ENCODE results near the gene TNRC18. TPM values are rescaled to one million over a fixed set of nuclear protein-coding genes. Genes with fewer than 3 reads are reported as not detected.

The TNRC18 gene
- total RNA-seq, 1 experiment from 2014 or later: 159 TPM

- Histone ChIP-seq H3K27me3 (ENCODE audit: insufficient read depth, low read depth) (no peaks in the 10 kb centered on the region), H3K36me3 (ENCODE audit: low read depth) (no peaks in the 10 kb centered on the region), H3K79me2 (ENCODE audit: low read depth) (no peaks in the 10 kb centered on the region), H3F3A (ENCODE audit: insufficient read depth, low read depth) (peaks cover 11% of the 10 kb centered on the region; the same call in 1 of the 2 replicates), H3K4me1 (replicated peaks; ENCODE audit: insufficient read depth) (no peaks in the 10 kb centered on the region), H3K9me2 (ENCODE audit: insufficient read depth) (no peaks in the 10 kb centered on the region), H3K9me3 (ENCODE audit: insufficient read depth, low read depth) (no peaks in the 10 kb centered on the region), H3K4me3 (no peak overlapping the region), H3K4me2 (no peak overlapping the region), H4K20me1 (ENCODE audit: insufficient read depth) (peaks cover 14% of the 10 kb centered on the region; the same call in 1 of the 2 replicates), H3K27ac (no peak overlapping the region), H2AFZ (no peak overlapping the region)
- CTCF ChIA-PET: no interaction called here
- intact Hi-C loops (cut with micrococcal nuclease; ENCODE audit: unreplicated experiment): no loop called here
- POLR2A ChIA-PET (ENCODE audit: unreplicated experiment): interaction anchor here (0.6 to 0.7 kb wide), 2 partner anchors 41 to 490 kb away, joined by 4 to 5 read pairs; no protein-coding TSS in a partner anchor
- TF ChIP-seq CTCF (conservative IDR thresholded peaks at IDR 0.05): no peak
- TF ChIP-seq EZH2 (IDR thresholded peaks at IDR 0.05; ENCODE audit: low read depth): no peak
- no TSS peak for BruUV-seq (replicated peaks)
- no peak for DNase-seq
Measured at GRCh38 chr7:5458921-5459480, 35.4 kb upstream of the TNRC18 start.

- intact Hi-C loops (cut with micrococcal nuclease; ENCODE audit: unreplicated experiment): no loop called here
- Histone ChIP-seq H3F3A (ENCODE audit: insufficient read depth, low read depth) (peaks cover 25% of the 10 kb centered on the region; the same call in 1 of the 2 replicates), H4K20me1 (ENCODE audit: insufficient read depth) (peaks cover 17% of the 10 kb centered on the region; the same call in 1 of the 2 replicates), H3K36me3 (ENCODE audit: low read depth) (no peaks in the 10 kb centered on the region), H3K4me2 (no peak overlapping the region), H3K79me2 (ENCODE audit: low read depth) (no peaks in the 10 kb centered on the region), H2AFZ (no peak overlapping the region), H3K4me3 (no peak overlapping the region), H3K27ac (no peak overlapping the region), H3K27me3 (ENCODE audit: insufficient read depth, low read depth) (no peaks in the 10 kb centered on the region), H3K9me3 (ENCODE audit: insufficient read depth, low read depth) (no peaks in the 10 kb centered on the region), H3K9me2 (ENCODE audit: insufficient read depth) (no peaks in the 10 kb centered on the region), H3K4me1 (replicated peaks; ENCODE audit: insufficient read depth) (no peaks in the 10 kb centered on the region)
- no peak for TF ChIP-seq CTCF (conservative IDR thresholded peaks at IDR 0.05)
- TF ChIP-seq EZH2 (IDR thresholded peaks at IDR 0.05; ENCODE audit: low read depth): no peak
- no TSS peak for BruUV-seq (replicated peaks)
- no peak for DNase-seq
- ChIA-PET CTCF (no interaction called here), POLR2A (ENCODE audit: unreplicated experiment) (no interaction called here)
Measured at GRCh38 chr7:5457245-5457735, 33.7 kb upstream of the TNRC18 start.

DNA sequence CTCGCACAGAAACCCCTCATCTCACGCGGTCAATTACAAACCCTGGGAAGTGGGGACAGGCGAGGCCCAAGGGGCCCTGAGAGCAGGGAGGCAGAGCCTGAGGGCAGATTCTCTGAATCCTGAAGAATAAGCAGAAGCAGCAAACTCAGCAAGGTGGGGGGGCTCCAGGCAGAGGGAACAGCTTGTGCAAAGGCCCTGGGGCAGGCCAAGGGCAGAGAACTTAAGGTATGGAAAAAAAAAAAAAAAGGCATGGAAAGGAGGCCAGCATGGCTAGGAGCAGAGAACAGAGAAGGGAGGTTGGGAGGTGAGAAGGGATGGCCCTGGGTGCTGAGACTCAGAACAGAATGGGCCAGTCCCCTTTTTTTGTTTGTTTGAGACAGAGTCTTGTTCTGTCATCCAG is 32.8 kb upstream of the TNRC18 start:
- ChIA-PET POLR2A (ENCODE audit: unreplicated experiment) (interaction anchor here (0.6 kb wide), 1 partner anchor 48 kb away, joined by 5 read pairs; no protein-coding TSS in a partner anchor), CTCF (no interaction called here)
- no peak for DNase-seq
- Histone ChIP-seq H3F3A (ENCODE audit: insufficient read depth, low read depth) (peaks cover 25% of the 10 kb centered on the region; the same call in 1 of the 2 replicates), H2AFZ (no peak overlapping the region), H3K27ac (no peak overlapping the region), H4K20me1 (ENCODE audit: insufficient read depth) (peaks cover 24% of the 10 kb centered on the region), H3K79me2 (ENCODE audit: low read depth) (no peaks in the 10 kb centered on the region), H3K4me2 (no peak overlapping the region), H3K36me3 (ENCODE audit: low read depth) (no peaks in the 10 kb centered on the region), H3K4me3 (no peak overlapping the region), H3K27me3 (ENCODE audit: insufficient read depth, low read depth) (no peaks in the 10 kb centered on the region), H3K9me3 (ENCODE audit: insufficient read depth, low read depth) (no peaks in the 10 kb centered on the region), H3K9me2 (ENCODE audit: insufficient read depth) (no peaks in the 10 kb centered on the region), H3K4me1 (replicated peaks; ENCODE audit: insufficient read depth) (no peaks in the 10 kb centered on the region)
- BruUV-seq (replicated peaks): no TSS peak
- intact Hi-C loops (cut with micrococcal nuclease; ENCODE audit: unreplicated experiment): no loop called here
- TF ChIP-seq EZH2 (IDR thresholded peaks at IDR 0.05; ENCODE audit: low read depth): no peak
- no peak for TF ChIP-seq CTCF (conservative IDR thresholded peaks at IDR 0.05)
